Astrocyte (in vitro differentiated cells and primary cell): Measurements from ENCODE around the gene SCAF8. TPM values are rescaled to one million over a fixed set of nuclear protein-coding genes. Genes with fewer than 3 reads are reported as not detected.

Experiments used
- DNase-seq: peaks from one replicate; pipeline ENCODE4 v3.0.0-alpha.2; 2010; ENCODE audit warnings: low read depth
- FAIRE-seq: peaks from 2 replicates; lab custom pipeline; 2011; peaks lifted over from hg19 to GRCh38; lab: Jason Lieb, UNC
- H2AFZ ChIP-seq: 2 replicates; pipeline ENCODE4 v1.6.0; 2012; ENCODE audit warnings: low read depth, low read length, inconsistent platforms
- H3K27ac ChIP-seq: 2 replicates; pipeline ENCODE4 v1.5.1; 2011; ENCODE audit warnings: low read depth, low read length, inconsistent platforms
- H3K27me3 ChIP-seq: 2 replicates; pipeline ENCODE4 v1.6.0; 2011; ENCODE audit warnings: low read length, inconsistent platforms; ENCODE audit not compliant: insufficient read depth
- H3K36me3 ChIP-seq: 2 replicates; pipeline ENCODE4 v1.5.1; 2011; ENCODE audit warnings: low read length, inconsistent platforms; ENCODE audit not compliant: insufficient read depth
- H3K4me1 ChIP-seq: 2 replicates; pipeline ENCODE4 v1.5.1; 2011; ENCODE audit warnings: low read length, inconsistent platforms; ENCODE audit not compliant: insufficient read depth
- H3K4me2 ChIP-seq: 2 replicates; pipeline ENCODE4 v1.6.0; 2012; ENCODE audit warnings: low read length, inconsistent platforms
- H3K4me3 ChIP-seq: 2 replicates; pipeline ENCODE4 v1.5.1; 2011; ENCODE audit warnings: low read depth, mild to moderate bottlenecking, low read length, inconsistent platforms; ENCODE audit not compliant: insufficient read depth
- H3K79me2 ChIP-seq: 2 replicates; pipeline ENCODE4 v1.6.0; 2012; ENCODE audit warnings: mild to moderate bottlenecking, low read length, inconsistent platforms; ENCODE audit not compliant: insufficient read depth
- H3K9ac ChIP-seq: 2 replicates; pipeline ENCODE4 v1.6.0; 2012; ENCODE audit warnings: mild to moderate bottlenecking, low read length, inconsistent platforms
- H3K9me3 ChIP-seq: 2 replicates; pipeline ENCODE4 v1.5.1; 2012; ENCODE audit warnings: low read depth, mild to moderate bottlenecking, low read length, inconsistent platforms; ENCODE audit not compliant: insufficient read depth
- H4K20me1 ChIP-seq: 2 replicates; pipeline ENCODE4 v1.6.0; 2012; ENCODE audit warnings: low read length, inconsistent platforms; ENCODE audit not compliant: insufficient read depth
- H3K27ac Mint-ChIP-seq: one replicate; pipeline ENCODE4 v1.8.0; 2021; ENCODE audit warnings: mild to moderate bottlenecking, mixed read lengths; ENCODE audit not compliant: unreplicated experiment
- H3K27me3 Mint-ChIP-seq: one replicate; pipeline ENCODE4 v1.8.0; 2021; ENCODE audit warnings: low read depth, mixed read lengths; ENCODE audit not compliant: unreplicated experiment
- H3K36me3 Mint-ChIP-seq: one replicate; pipeline ENCODE4 v1.8.0; 2021; ENCODE audit warnings: low read depth, mixed read lengths; ENCODE audit not compliant: unreplicated experiment
- H3K4me1 Mint-ChIP-seq: one replicate; pipeline ENCODE4 v1.8.0; 2021; ENCODE audit warnings: low read depth, mixed read lengths; ENCODE audit not compliant: unreplicated experiment
- H3K4me3 Mint-ChIP-seq: one replicate; pipeline ENCODE4 v1.8.0; 2021; ENCODE audit warnings: mild to moderate bottlenecking, moderate library complexity, mixed read lengths; ENCODE audit not compliant: unreplicated experiment
- H3K9me3 Mint-ChIP-seq: one replicate; pipeline ENCODE4 v1.8.0; 2021; ENCODE audit warnings: mild to moderate bottlenecking, mixed read lengths; ENCODE audit not compliant: unreplicated experiment
- EZH2 ChIP-seq: IDR thresholded peaks from 2 replicates; pipeline ENCODE4 v1.6.1; 2012; ENCODE audit warnings: mild to moderate bottlenecking, low read length, inconsistent platforms; ENCODE audit not compliant: insufficient read depth
- total RNA-seq: library from RNA; stranded (reverse); gene quantifications from 2 replicates; pipeline ENCODE4 v1.2.1, GENCODE V29; 2021
- TF ChIP-seq, protein P1 (sequence below): IDR thresholded peaks from 2 replicates; pipeline ENCODE4 v1.5.1; 2011; ENCODE audit warnings: low read depth, mild to moderate bottlenecking, inconsistent platforms, low read length, moderate library complexity; ENCODE audit not compliant: insufficient read depth

Gene SCAF8
- total RNA-seq, 1 donor from 2014 or later = 36.0 TPM

- H3K4me2 ChIP-seq = no peak overlapping the region
- no peak overlapping the region for H3K4me3 Mint-ChIP-seq
- H3K9me3 ChIP-seq = no peaks in the 10 kb centered on the region
- FAIRE-seq = no peak
- peaks cover 2% of the 10 kb centered on the region for H3K9me3 Mint-ChIP-seq
- peaks cover 5% of the 10 kb centered on the region for H3K4me1 ChIP-seq
- no peak overlapping the region for H2AFZ ChIP-seq
- no peaks in the 10 kb centered on the region for H3K36me3 ChIP-seq
- H4K20me1 ChIP-seq = peaks cover 97% of the 10 kb centered on the region
- peaks cover 13% of the 10 kb centered on the region for H3K4me1 Mint-ChIP-seq
- H3K9ac ChIP-seq = no peak overlapping the region
- peaks cover 100% of the 10 kb centered on the region for H3K79me2 ChIP-seq
- H3K27ac ChIP-seq = no peak overlapping the region
- H3K27me3 ChIP-seq = no peaks in the 10 kb centered on the region
- no peak for TF ChIP-seq EZH2
- TF ChIP-seq, protein P1, sequence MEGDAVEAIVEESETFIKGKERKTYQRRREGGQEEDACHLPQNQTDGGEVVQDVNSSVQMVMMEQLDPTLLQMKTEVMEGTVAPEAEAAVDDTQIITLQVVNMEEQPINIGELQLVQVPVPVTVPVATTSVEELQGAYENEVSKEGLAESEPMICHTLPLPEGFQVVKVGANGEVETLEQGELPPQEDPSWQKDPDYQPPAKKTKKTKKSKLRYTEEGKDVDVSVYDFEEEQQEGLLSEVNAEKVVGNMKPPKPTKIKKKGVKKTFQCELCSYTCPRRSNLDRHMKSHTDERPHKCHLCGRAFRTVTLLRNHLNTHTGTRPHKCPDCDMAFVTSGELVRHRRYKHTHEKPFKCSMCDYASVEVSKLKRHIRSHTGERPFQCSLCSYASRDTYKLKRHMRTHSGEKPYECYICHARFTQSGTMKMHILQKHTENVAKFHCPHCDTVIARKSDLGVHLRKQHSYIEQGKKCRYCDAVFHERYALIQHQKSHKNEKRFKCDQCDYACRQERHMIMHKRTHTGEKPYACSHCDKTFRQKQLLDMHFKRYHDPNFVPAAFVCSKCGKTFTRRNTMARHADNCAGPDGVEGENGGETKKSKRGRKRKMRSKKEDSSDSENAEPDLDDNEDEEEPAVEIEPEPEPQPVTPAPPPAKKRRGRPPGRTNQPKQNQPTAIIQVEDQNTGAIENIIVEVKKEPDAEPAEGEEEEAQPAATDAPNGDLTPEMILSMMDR = no peak
- no peak for DNase-seq
- no peaks in the 10 kb centered on the region for H3K27me3 Mint-ChIP-seq
- H3K4me3 ChIP-seq = no peak overlapping the region
- H3K27ac Mint-ChIP-seq = no peak overlapping the region
- peaks cover 1% of the 10 kb centered on the region for H3K36me3 Mint-ChIP-seq
Observed at GRCh38 chr6:154766288-154766687, 33.1 kb downstream of the SCAF8 start.

- Histone ChIP-seq H4K20me1 (peaks cover 99% of the 10 kb centered on the region), H3K79me2 (peaks cover 100% of the 10 kb centered on the region), H3K36me3 (no peaks in the 10 kb centered on the region), H3K4me1 (peaks cover 5% of the 10 kb centered on the region), H3K4me3 (no peak overlapping the region), H3K4me2 (no peak overlapping the region), H3K9me3 (no peaks in the 10 kb centered on the region), H3K27ac (no peak overlapping the region), H3K27me3 (no peaks in the 10 kb centered on the region), H2AFZ (no peak overlapping the region), H3K9ac (no peak overlapping the region)
- peak; percentile 18 for DNase-seq
- Mint-ChIP-seq H3K9me3 (peaks cover 2% of the 10 kb centered on the region), H3K4me1 (peaks cover 13% of the 10 kb centered on the region), H3K27ac (no peak overlapping the region), H3K27me3 (no peaks in the 10 kb centered on the region), H3K4me3 (no peak overlapping the region), H3K36me3 (peaks cover 1% of the 10 kb centered on the region)
- FAIRE-seq = no peak
- TF ChIP-seq, protein P1 = no peak
- no peak for TF ChIP-seq EZH2
Observed at GRCh38 chr6:154767003-154767723, 33.9 kb downstream of the SCAF8 start.

GRCh38 chr6:154768280-154768679, 35.1 kb downstream of the SCAF8 start:
- peaks cover 5% of the 10 kb centered on the region for H3K36me3 Mint-ChIP-seq
- no peaks in the 10 kb centered on the region for H3K27me3 Mint-ChIP-seq
- Histone ChIP-seq H3K4me2 (no peak overlapping the region), H3K4me3 (no peak overlapping the region), H3K27me3 (no peaks in the 10 kb centered on the region), H3K27ac (no peak overlapping the region), H3K9ac (no peak overlapping the region), H4K20me1 (peaks cover 99% of the 10 kb centered on the region), H2AFZ (no peak overlapping the region), H3K9me3 (no peaks in the 10 kb centered on the region), H3K79me2 (peaks cover 100% of the 10 kb centered on the region), H3K4me1 (peaks cover 5% of the 10 kb centered on the region), H3K36me3 (no peaks in the 10 kb centered on the region)
- H3K4me1 Mint-ChIP-seq = peaks cover 13% of the 10 kb centered on the region
- no peak for DNase-seq
- TF ChIP-seq, protein P1 = no peak
- no peak for TF ChIP-seq EZH2
- FAIRE-seq = no peak
- H3K4me3 Mint-ChIP-seq = no peak overlapping the region
- H3K9me3 Mint-ChIP-seq = peaks cover 2% of the 10 kb centered on the region
- H3K27ac Mint-ChIP-seq = no peak overlapping the region
